ENCODE results near the gene PHLDA2. TPM values are rescaled to one million over a fixed set of nuclear protein-coding genes. Genes with fewer than 3 reads are reported as not detected.

Gene PHLDA2
- polyA plus RNA-seq, 2 of the 4 experiments (the other 2 are of a cell fraction) = 7.0 to 49.6 TPM

- ChIA-PET CTCF (interaction anchor here (1.3 kb wide), 1 partner anchor 20 kb away, joined by 6 read pairs; no protein-coding TSS in a partner anchor), POLR2A (interaction anchor here (1.1 kb wide), 1 partner anchor 21 kb away, joined by 3 read pairs; the partner anchor contains the start of gene PHLDA2)
- DNase-seq (ENCODE audit: low read depth in 1 of 2, low spot score in 1 of 2) (no peak), FAIRE-seq (no peak), ATAC-seq (no peak)
- Histone ChIP-seq H3K4me2 (no peak overlapping the region), H3K4me3 (no peak overlapping the region), H3K4me1 (peaks cover 5% of the 10 kb centered on the region; the same call in 1 of the 3 replicates), H3K27ac (no peak overlapping the region), H3K9me3 (no peaks in the 10 kb centered on the region)
- WGBS (ENCODE audit: missing lambda C conversion rate) = 93% methylated on average over 11 of the region's 11 CpGs
- TF ChIP-seq NPAS2 (CRISPR knock-in tag; IDR thresholded peaks at IDR 0.05; ENCODE audit: borderline replicate concordance) (no peak), CHD2 (IDR thresholded peaks at IDR 0.05; ENCODE audit: low read length, partially characterized antibody) (no peak), ZNF302 (CRISPR knock-in tag; IDR thresholded peaks at IDR 0.05) (no peak), ZSCAN20 (CRISPR knock-in tag; IDR thresholded peaks at IDR 0.05) (no peak), E2F6 (IDR thresholded peaks at IDR 0.05; ENCODE audit: borderline replicate concordance, low read depth) (no peak), PHF8 (IDR thresholded peaks at IDR 0.05; ENCODE audit: borderline replicate concordance, low read depth) (no peak), REST (IDR thresholded peaks at IDR 0.05) (no peak), NFE2L2 (conservative IDR thresholded peaks at IDR 0.05; ENCODE audit: low read length) (no peak), HMGXB4 (CRISPR knock-in tag; IDR thresholded peaks at IDR 0.05; ENCODE audit: borderline replicate concordance) (no peak), KDM5A (IDR thresholded peaks at IDR 0.05) (no peak), ZC3H11A (IDR thresholded peaks at IDR 0.05) (no peak), FOSB (CRISPR knock-in tag; IDR thresholded peaks at IDR 0.05) (no peak), RCOR1 (IDR thresholded peaks at IDR 0.05; ENCODE audit: low read depth, low read length) (no peak), HDAC2 (IDR thresholded peaks at IDR 0.05) (no peak)
Measured at GRCh38 chr11:2949920-2950319, 20.7 kb upstream of the PHLDA2 start.

- POLR2A ChIA-PET = no interaction called here
- no peaks in the 10 kb centered on the region for H3K9me3 ChIP-seq
- TF ChIP-seq BHLHE40 (IDR thresholded peaks at IDR 0.05; ENCODE audit: low read depth, low read length) = no peak
- ATAC-seq = no peak
- no peak for DNase-seq (ENCODE audit: low read depth in 1 of 2, low spot score in 1 of 2)
- CTCF ChIA-PET = interaction anchor here (0.7 to 1.4 kb wide), 2 partner anchors 10 to 44 kb away, joined by 3 read pairs; no protein-coding TSS in a partner anchor
- H3K4me1 ChIP-seq = peaks cover 8% of the 10 kb centered on the region; the same call in 2 of the 3 replicates
- H3K27ac ChIP-seq = no peak overlapping the region
- no peak for FAIRE-seq
- H3K4me2 ChIP-seq = no peak overlapping the region
- WGBS (ENCODE audit: missing lambda C conversion rate) = 89% methylated on average over 11 of the region's 11 CpGs
- H3K4me3 ChIP-seq = no peak overlapping the region
Measured at GRCh38 chr11:2947744-2948143, 18.5 kb upstream of the PHLDA2 start.

- no peak for ATAC-seq
- FAIRE-seq = no peak
- WGBS (ENCODE audit: missing lambda C conversion rate) = 92% methylated on average over 8 of the region's 8 CpGs
- Histone ChIP-seq H3K4me2 (no peak overlapping the region), H3K9me3 (no peaks in the 10 kb centered on the region), H3K27ac (no peak overlapping the region), H3K4me1 (peaks cover 13% of the 10 kb centered on the region), H3K4me3 (no peak overlapping the region)
- ChIA-PET POLR2A (interaction anchor here (0.8 kb wide), 1 partner anchor 16 kb away, joined by 4 read pairs; the partner anchor contains the start of gene PHLDA2), CTCF (interaction anchor here (0.7 to 7.6 kb wide), 6 partner anchors 11 to 146 kb away, joined by 3 to 74 read pairs (median 3); partner anchors contain the start of gene PHLDA2)
- DNase-seq (ENCODE audit: low read depth in 1 of 2, low spot score in 1 of 2) = no peak
- TF ChIP-seq CHD2 (IDR thresholded peaks at IDR 0.05; ENCODE audit: low read length, partially characterized antibody) = no peak
- no peak for TF ChIP-seq E2F6 (IDR thresholded peaks at IDR 0.05; ENCODE audit: borderline replicate concordance, low read depth)
- no peak for TF ChIP-seq REST (IDR thresholded peaks at IDR 0.05)
- no peak for TF ChIP-seq RARB (CRISPR knock-in tag; IDR thresholded peaks at IDR 0.05)
- TF ChIP-seq MAFK (IDR thresholded peaks at IDR 0.05; ENCODE audit: partially characterized antibody) = no peak
- no peak for TF ChIP-seq JUN (IDR thresholded peaks at IDR 0.05)
- no peak for TF ChIP-seq KDM1A (IDR thresholded peaks at IDR 0.05; ENCODE audit: low read depth)
- no peak for TF ChIP-seq RNF2 (IDR thresholded peaks at IDR 0.05; ENCODE audit: borderline replicate concordance, low read depth)
- no peak for TF ChIP-seq TFCP2L1 (CRISPR knock-in tag; IDR thresholded peaks at IDR 0.05)
- no peak for TF ChIP-seq NR3C1 (IDR thresholded peaks at IDR 0.05)
- TF ChIP-seq NFE2L2 (conservative IDR thresholded peaks at IDR 0.05; ENCODE audit: low read length) = no peak
Measured at GRCh38 chr11:2945757-2946287, 16.6 kb upstream of the PHLDA2 start.

All from A549 (cell line).